Smooth muscle cell (in vitro differentiated cells): ENCODE results near the gene ZNF25. TPM values are rescaled to one million over a fixed set of nuclear protein-coding genes. Genes with fewer than 3 reads are reported as not detected.
"Not testable (repeated sequence)": the region's sequence is repeated elsewhere in the genome, so short reads cannot be mapped to it uniquely, and the experiment has no call there.

Experiments used
- DNase-seq: peaks from one replicate; lab custom pipeline; 2025; ENCODE audit not compliant: unreplicated experiment; lab: John Stamatoyannopoulos, UW
- H2AFZ ChIP-seq: fragments of 200-600 bp; sonication (generic); 2 replicates; pipeline ENCODE4 v1.6.0; 2016; ENCODE audit warnings: antibody characterized with exemption, low read depth, mild to moderate bottlenecking
- H3F3A ChIP-seq: fragments of 200-600 bp; sonication (generic); 2 replicates; pipeline ENCODE4 v1.6.0; 2017; ENCODE audit warnings: antibody characterized with exemption, low read depth
- H3K27ac ChIP-seq: fragments of 200-600 bp; sonication (generic); 2 replicates; pipeline ENCODE4 v1.5.1; 2016; ENCODE audit warnings: low read depth, mild to moderate bottlenecking
- H3K27me3 ChIP-seq: fragments of 200-600 bp; sonication (generic); 2 replicates; pipeline ENCODE4 v1.6.1; 2016; ENCODE audit warnings: low read depth, mild to moderate bottlenecking
- H3K36me3 ChIP-seq: fragments of 200-600 bp; sonication (generic); 2 replicates; pipeline ENCODE4 v1.5.1; 2016; ENCODE audit warnings: low read depth
- H3K4me1 ChIP-seq: fragments of 200-600 bp; sonication (generic); 2 replicates; pipeline ENCODE4 v1.5.1; 2016; ENCODE audit warnings: low read depth
- H3K4me2 ChIP-seq: fragments of 200-600 bp; sonication (generic); 2 replicates; pipeline ENCODE4 v1.6.0; 2016; ENCODE audit warnings: mild to moderate bottlenecking
- H3K4me3 ChIP-seq: fragments of 200-600 bp; sonication (generic); 2 replicates; pipeline ENCODE4 v1.5.1; 2016; ENCODE audit warnings: mild to moderate bottlenecking
- H3K79me2 ChIP-seq: fragments of 200-600 bp; sonication (generic); 2 replicates; pipeline ENCODE4 v1.6.0; 2016; ENCODE audit warnings: low read depth, mild to moderate bottlenecking
- H3K9ac ChIP-seq: fragments of 200-600 bp; sonication (generic); 2 replicates; pipeline ENCODE4 v1.6.0; 2016; ENCODE audit warnings: low read depth
- H3K9me3 ChIP-seq: fragments of 200-600 bp; sonication (generic); replicated peaks from 2 replicates; pipeline ENCODE4 v1.5.1; 2016; ENCODE audit warnings: low read depth
- H4K20me1 ChIP-seq: fragments of 200-600 bp; sonication (generic); 2 replicates; pipeline ENCODE4 v1.6.0; 2016; ENCODE audit warnings: low read depth
- WGBS: methylation state at CpG from one replicate; pipeline ENCODE4 v1.1.7; 2016; ENCODE audit warnings: low lambda C conversion rate; 5-methylcytosine and 5-hydroxymethylcytosine counted together
- polyA plus RNA-seq: library from polyadenylated mRNA; unstranded; fragments of >200 nt; fragmentation: Nextera tagmentation; extraction: Ambion mirVana; gene quantifications from 2 replicates; pipeline ENCODE4 v1.2.1, GENCODE V29; 2016
- small RNA-seq: library from RNA; depleted of rRNA; stranded (forward); fragments of <200 nt; gene quantifications from one replicate; pipeline ENCODE3, GENCODE V24; 2014
- total RNA-seq: library from RNA; depleted of rRNA; stranded (reverse); fragments of >200 nt; gene quantifications from 2 replicates; pipeline ENCODE4 v1.2.3, GENCODE V29; 2014
- TF ChIP-seq, protein P1 (sequence below): fragments of 200-600 bp; sonication (generic); IDR thresholded peaks from 2 replicates; pipeline ENCODE4 v1.5.1; 2017; ENCODE audit warnings: borderline replicate concordance, mild to moderate bottlenecking, antibody characterized with exemption; ENCODE audit not compliant: insufficient read depth, poor library complexity, severe bottlenecking

The ZNF25 gene
- total and polyA plus RNA-seq, 2 experiments from 2014 or later, result 3.6 to 6.9 TPM

DNA sequence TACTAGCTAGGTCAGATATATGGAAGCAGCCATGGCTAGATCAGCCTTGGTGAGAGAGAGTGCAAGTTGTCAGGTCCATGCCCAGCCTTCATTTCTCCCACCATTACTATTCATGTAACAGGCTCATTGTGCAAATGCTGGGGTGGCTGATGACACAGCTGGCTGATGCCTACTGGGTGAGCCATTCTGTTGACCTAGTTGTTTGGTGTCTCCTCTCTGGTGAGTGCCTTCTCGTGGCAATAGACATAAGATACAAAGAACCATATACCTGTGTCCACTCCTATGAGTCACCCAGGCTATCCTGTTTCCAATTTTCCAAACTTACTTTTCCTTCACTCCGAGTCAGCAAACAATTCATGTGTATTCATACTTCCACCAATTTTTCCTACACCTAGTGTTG lies 46.0 kb downstream of the ZNF25 start:
- 34% methylated on average over 2 of the region's 2 CpGs for WGBS
- H3K36me3 ChIP-seq, result no peaks in the 10 kb centered on the region
- H3K27ac ChIP-seq, result no peak overlapping the region
- H3K4me3 ChIP-seq, result no peak overlapping the region
- H3K4me1 ChIP-seq, result no peaks in the 10 kb centered on the region
- no peaks in the 10 kb centered on the region for H3K79me2 ChIP-seq
- no peaks in the 10 kb centered on the region for H4K20me1 ChIP-seq
- no peak overlapping the region for H3K9ac ChIP-seq
- H3K27me3 ChIP-seq, result no peaks in the 10 kb centered on the region
- no peaks in the 10 kb centered on the region for H3F3A ChIP-seq
- H3K9me3 ChIP-seq, result no peaks in the 10 kb centered on the region
- TF ChIP-seq, protein P1, sequence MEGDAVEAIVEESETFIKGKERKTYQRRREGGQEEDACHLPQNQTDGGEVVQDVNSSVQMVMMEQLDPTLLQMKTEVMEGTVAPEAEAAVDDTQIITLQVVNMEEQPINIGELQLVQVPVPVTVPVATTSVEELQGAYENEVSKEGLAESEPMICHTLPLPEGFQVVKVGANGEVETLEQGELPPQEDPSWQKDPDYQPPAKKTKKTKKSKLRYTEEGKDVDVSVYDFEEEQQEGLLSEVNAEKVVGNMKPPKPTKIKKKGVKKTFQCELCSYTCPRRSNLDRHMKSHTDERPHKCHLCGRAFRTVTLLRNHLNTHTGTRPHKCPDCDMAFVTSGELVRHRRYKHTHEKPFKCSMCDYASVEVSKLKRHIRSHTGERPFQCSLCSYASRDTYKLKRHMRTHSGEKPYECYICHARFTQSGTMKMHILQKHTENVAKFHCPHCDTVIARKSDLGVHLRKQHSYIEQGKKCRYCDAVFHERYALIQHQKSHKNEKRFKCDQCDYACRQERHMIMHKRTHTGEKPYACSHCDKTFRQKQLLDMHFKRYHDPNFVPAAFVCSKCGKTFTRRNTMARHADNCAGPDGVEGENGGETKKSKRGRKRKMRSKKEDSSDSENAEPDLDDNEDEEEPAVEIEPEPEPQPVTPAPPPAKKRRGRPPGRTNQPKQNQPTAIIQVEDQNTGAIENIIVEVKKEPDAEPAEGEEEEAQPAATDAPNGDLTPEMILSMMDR, result no peak
- no peak overlapping the region for H2AFZ ChIP-seq
- DNase-seq, result no peak
- H3K4me2 ChIP-seq, result no peak overlapping the region

DNA sequence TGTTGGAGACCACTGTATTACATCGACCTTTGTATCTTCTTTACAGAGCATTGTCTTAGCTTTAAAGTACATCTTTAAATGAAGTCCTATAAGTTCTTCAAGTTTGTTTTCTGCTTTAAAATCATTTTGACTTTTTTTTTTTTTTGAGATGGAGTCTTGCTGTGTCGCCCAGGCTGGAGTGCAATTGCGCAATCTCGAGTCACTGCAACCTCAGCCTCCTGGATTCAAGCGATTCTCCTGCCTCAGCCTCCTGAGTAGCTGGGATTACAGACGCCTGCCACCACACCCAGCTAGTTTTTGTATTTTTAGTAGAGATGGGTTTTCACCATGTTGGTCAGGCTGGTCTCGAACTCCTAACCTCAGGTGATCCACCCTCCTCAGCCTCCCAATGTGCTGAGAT lies 68.3 kb downstream of the ZNF25 start:
- 75% methylated on average over 7 of the region's 7 CpGs for WGBS
- not testable (repeated sequence) for H3K4me1 ChIP-seq, H3F3A ChIP-seq, H3K4me2 ChIP-seq, H3K27me3 ChIP-seq, H2AFZ ChIP-seq, H4K20me1 ChIP-seq, H3K9ac ChIP-seq, H3K4me3 ChIP-seq, H3K79me2 ChIP-seq, H3K27ac ChIP-seq, DNase-seq, H3K36me3 ChIP-seq
- peaks cover 15% of the 10 kb centered on the region for H3K9me3 ChIP-seq

DNA sequence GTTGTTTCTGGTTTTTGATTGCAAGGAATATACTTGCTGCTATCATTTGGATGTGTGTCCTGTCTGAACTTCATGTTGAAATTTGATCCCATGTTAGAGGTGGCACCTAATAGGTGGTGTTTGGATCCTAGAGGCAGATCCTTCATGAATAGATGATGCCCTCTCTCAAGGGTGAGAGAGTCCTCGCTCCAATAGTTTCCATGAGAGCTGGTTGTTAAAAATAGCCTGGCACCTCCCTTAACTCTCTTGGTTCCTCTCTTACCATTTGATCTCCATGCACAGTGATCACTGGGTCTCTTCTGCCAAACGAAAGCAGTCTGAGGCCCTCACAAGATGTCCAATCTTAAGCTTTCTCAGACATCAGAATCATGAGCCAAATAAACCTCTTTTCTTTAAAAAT lies 70.1 kb downstream of the ZNF25 start:
- H3K4me1 ChIP-seq, result no peaks in the 10 kb centered on the region
- no peaks in the 10 kb centered on the region for H3K36me3 ChIP-seq
- H2AFZ ChIP-seq, result no peak overlapping the region
- no peak overlapping the region for H3K9ac ChIP-seq
- 37% methylated on average over 2 of the region's 2 CpGs for WGBS
- H4K20me1 ChIP-seq, result no peaks in the 10 kb centered on the region
- TF ChIP-seq, protein P1, result no peak
- no peaks in the 10 kb centered on the region for H3F3A ChIP-seq
- no peak overlapping the region for H3K4me2 ChIP-seq
- H3K4me3 ChIP-seq, result no peak overlapping the region
- no peaks in the 10 kb centered on the region for H3K79me2 ChIP-seq
- no peak for DNase-seq
- H3K27ac ChIP-seq, result no peak overlapping the region
- H3K9me3 ChIP-seq, result peaks cover 12% of the 10 kb centered on the region
- H3K27me3 ChIP-seq, result no peaks in the 10 kb centered on the region

Small RNA genes within 50 kb of the gene (small RNA-seq; reads per million reads assigned to genes)
- gene RF00019, result not detected

Other genes starting within 250 kb of the ZNF25 start
- gene ZNF248, start 119.0 kb downstream of the ZNF25 start, total RNA-seq, result not detected in 2 replicates
- not detected in 2 replicates for gene ZNF248, start 119.0 kb downstream of the ZNF25 start, polyA plus RNA-seq
- gene ZNF33A, start 34.0 kb upstream of the ZNF25 start, total RNA-seq, result 8.5 and 9.2 TPM in 2 replicates
- 1.4 and 3.6 TPM in 2 replicates for gene ZNF33A, start 34.0 kb upstream of the ZNF25 start, polyA plus RNA-seq
- 7.1 and 30.3 TPM in 2 replicates for gene ZNF37A, start 117.7 kb upstream of the ZNF25 start, total RNA-seq
- gene ZNF37A, start 117.7 kb upstream of the ZNF25 start, polyA plus RNA-seq, result 1.9 and 3.2 TPM in 2 replicates